ENCODE data around the gene MST1R. TPM values are rescaled to one million over a fixed set of nuclear protein-coding genes. Genes with fewer than 3 reads are reported as not detected.
A peak's percentile ranks its signal among the peaks of the same experiment; 100 is the strongest.

MST1R gene
- total and polyA plus RNA-seq, 9 of the 15 experiments (the other 6 are each of a cell fraction or from before 2014, with no cell fraction given), result 1.3 to 10.0 (median 3.8) TPM

- TF ChIP-seq, protein P1, sequence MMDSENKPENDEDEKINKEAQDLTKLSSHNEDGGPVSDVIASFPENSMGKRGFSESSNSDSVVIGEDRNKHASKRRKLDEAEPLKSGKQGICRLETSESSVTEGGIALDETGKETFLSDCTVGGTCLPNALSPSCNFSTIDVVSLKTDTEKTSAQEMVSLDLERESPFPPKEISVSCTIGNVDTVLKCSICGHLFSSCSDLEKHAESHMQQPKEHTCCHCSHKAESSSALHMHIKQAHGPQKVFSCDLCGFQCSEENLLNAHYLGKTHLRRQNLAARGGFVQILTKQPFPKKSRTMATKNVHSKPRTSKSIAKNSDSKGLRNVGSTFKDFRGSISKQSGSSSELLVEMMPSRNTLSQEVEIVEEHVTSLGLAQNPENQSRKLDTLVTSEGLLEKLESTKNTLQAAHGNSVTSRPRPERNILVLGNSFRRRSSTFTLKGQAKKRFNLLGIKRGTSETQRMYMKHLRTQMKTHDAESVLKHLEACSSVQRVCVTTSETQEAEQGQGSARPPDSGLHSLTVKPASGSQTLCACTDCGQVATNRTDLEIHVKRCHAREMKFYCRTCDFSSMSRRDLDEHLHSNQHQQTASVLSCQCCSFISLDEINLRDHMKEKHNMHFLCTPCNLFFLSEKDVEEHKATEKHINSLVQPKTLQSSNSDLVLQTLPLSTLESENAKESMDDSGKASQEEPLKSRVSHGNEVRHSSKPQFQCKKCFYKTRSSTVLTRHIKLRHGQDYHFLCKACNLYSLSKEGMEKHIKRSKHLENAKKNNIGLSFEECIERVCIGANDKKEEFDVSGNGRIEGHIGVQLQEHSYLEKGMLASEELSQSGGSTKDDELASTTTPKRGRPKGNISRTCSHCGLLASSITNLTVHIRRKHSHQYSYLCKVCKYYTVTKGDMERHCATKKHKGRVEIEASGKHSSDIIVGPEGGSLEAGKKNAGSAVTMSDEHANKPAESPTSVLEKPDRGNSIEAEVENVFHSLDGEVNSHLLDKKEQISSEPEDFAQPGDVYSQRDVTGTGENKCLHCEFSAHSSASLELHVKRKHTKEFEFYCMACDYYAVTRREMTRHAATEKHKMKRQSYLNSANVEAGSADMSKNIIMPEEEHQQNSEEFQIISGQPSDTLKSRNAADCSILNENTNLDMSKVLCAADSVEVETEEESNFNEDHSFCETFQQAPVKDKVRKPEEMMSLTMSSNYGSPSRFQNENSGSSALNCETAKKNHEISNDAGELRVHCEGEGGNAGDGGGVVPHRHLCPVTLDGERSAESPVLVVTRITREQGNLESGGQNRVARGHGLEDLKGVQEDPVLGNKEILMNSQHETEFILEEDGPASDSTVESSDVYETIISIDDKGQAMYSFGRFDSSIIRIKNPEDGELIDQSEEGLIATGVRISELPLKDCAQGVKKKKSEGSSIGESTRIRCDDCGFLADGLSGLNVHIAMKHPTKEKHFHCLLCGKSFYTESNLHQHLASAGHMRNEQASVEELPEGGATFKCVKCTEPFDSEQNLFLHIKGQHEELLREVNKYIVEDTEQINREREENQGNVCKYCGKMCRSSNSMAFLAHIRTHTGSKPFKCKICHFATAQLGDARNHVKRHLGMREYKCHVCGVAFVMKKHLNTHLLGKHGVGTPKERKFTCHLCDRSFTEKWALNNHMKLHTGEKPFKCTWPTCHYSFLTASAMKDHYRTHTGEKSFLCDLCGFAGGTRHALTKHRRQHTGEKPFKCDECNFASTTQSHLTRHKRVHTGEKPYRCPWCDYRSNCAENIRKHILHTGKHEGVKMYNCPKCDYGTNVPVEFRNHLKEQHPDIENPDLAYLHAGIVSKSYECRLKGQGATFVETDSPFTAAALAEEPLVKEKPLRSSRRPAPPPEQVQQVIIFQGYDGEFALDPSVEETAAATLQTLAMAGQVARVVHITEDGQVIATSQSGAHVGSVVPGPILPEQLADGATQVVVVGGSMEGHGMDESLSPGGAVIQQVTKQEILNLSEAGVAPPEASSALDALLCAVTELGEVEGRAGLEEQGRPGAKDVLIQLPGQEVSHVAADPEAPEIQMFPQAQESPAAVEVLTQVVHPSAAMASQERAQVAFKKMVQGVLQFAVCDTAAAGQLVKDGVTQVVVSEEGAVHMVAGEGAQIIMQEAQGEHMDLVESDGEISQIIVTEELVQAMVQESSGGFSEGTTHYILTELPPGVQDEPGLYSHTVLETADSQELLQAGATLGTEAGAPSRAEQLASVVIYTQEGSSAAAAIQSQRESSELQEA (IDR thresholded peaks at IDR 0.05; ENCODE audit: low read depth), result no peak
- peak; percentile 34; the same call in 1 of the 2 replicates for TF ChIP-seq MBD2 (IDR thresholded peaks at IDR 0.05; ENCODE audit: borderline replicate concordance, low read depth)
- TF ChIP-seq, protein P2, sequence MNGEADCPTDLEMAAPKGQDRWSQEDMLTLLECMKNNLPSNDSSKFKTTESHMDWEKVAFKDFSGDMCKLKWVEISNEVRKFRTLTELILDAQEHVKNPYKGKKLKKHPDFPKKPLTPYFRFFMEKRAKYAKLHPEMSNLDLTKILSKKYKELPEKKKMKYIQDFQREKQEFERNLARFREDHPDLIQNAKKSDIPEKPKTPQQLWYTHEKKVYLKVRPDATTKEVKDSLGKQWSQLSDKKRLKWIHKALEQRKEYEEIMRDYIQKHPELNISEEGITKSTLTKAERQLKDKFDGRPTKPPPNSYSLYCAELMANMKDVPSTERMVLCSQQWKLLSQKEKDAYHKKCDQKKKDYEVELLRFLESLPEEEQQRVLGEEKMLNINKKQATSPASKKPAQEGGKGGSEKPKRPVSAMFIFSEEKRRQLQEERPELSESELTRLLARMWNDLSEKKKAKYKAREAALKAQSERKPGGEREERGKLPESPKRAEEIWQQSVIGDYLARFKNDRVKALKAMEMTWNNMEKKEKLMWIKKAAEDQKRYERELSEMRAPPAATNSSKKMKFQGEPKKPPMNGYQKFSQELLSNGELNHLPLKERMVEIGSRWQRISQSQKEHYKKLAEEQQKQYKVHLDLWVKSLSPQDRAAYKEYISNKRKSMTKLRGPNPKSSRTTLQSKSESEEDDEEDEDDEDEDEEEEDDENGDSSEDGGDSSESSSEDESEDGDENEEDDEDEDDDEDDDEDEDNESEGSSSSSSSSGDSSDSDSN (IDR thresholded peaks at IDR 0.05; ENCODE audit: borderline replicate concordance in 1 of 2, low read depth in 2 of 2, low read length in 2 of 2), result peak in 1 of 2 experiments; percentile 80; a peak in 2 of 4 replicates
- TF ChIP-seq, protein P3, sequence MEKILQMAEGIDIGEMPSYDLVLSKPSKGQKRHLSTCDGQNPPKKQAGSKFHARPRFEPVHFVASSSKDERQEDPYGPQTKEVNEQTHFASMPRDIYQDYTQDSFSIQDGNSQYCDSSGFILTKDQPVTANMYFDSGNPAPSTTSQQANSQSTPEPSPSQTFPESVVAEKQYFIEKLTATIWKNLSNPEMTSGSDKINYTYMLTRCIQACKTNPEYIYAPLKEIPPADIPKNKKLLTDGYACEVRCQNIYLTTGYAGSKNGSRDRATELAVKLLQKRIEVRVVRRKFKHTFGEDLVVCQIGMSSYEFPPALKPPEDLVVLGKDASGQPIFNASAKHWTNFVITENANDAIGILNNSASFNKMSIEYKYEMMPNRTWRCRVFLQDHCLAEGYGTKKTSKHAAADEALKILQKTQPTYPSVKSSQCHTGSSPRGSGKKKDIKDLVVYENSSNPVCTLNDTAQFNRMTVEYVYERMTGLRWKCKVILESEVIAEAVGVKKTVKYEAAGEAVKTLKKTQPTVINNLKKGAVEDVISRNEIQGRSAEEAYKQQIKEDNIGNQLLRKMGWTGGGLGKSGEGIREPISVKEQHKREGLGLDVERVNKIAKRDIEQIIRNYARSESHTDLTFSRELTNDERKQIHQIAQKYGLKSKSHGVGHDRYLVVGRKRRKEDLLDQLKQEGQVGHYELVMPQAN (IDR thresholded peaks at IDR 0.05; ENCODE audit: borderline replicate concordance), result peak; percentile 98
- TF ChIP-seq SUPT5H (IDR thresholded peaks at IDR 0.05), result peak; percentile 67; the same call in 1 of the 2 replicates
- TF ChIP-seq HDAC2 (IDR thresholded peaks at IDR 0.05), result peak; percentile 80
- peak; percentile 43 for TF ChIP-seq HNRNPLL (IDR thresholded peaks at IDR 0.05; ENCODE audit: low read depth, low read length, poor library complexity, severe bottlenecking)
- no peak for TF ChIP-seq NR2C2 (CRISPR knock-in tag; IDR thresholded peaks at IDR 0.05)
- peak; percentile 89 for TF ChIP-seq NR2C2 (tag; IDR thresholded peaks at IDR 0.05)
- TF ChIP-seq ILK (tag; IDR thresholded peaks at IDR 0.05; ENCODE audit: borderline replicate concordance, low read depth), result no peak
- TF ChIP-seq, protein P4, sequence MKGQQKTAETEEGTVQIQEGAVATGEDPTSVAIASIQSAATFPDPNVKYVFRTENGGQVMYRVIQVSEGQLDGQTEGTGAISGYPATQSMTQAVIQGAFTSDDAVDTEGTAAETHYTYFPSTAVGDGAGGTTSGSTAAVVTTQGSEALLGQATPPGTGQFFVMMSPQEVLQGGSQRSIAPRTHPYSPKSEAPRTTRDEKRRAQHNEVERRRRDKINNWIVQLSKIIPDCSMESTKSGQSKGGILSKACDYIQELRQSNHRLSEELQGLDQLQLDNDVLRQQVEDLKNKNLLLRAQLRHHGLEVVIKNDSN (CRISPR knock-in tag; IDR thresholded peaks at IDR 0.05), result peak; percentile 85
Observed at GRCh38 chr3:49929291-49930167, 25.9 kb upstream of the MST1R start, which contains the start of gene MON1A (continued).
